ENCODE results near the gene IL27RA. TPM values are rescaled to one million over a fixed set of nuclear protein-coding genes. Genes with fewer than 3 reads are reported as not detected.

The IL27RA gene
- total and polyA plus RNA-seq, 2 of the 4 experiments (the other 2 are of a cell fraction), result 2.9 to 5.1 TPM

DNA sequence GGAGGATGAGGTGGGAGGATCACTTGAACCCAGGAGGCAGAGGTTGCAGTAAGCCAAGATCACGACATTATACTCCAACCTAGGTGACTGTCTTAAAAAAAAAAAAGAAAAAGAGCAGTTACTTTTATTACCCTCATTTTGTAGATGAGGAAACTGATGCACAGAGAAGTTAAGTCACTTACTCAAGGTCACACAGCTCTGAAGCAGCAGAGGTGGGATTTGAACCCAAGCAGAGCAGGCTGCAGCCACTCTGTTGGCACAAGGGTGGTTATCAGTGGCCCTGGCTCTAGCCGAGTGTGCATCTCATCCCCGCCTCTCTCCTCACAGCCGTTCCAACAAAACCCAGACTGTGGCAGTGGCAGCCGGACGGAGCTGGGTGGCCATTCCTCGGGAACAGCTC is 7.6 kb downstream of the IL27RA start:
- intact Hi-C loops (cut with micrococcal nuclease) (no loop called here), dilution Hi-C loops (cut with HindIII; ENCODE audit: low sequenced_read_pairs, unreplicated experiment) (no loop called here), in situ Hi-C loops (cut with MboI; ENCODE audit: low sequenced_read_pairs) (no loop called here)
- Histone ChIP-seq H2BK20ac (ENCODE audit: low read depth, low read length) (no peak overlapping the region), H3K56ac (ENCODE audit: extremely low read depth, insufficient read depth, low read length) (no peak overlapping the region), H2BK15ac (ENCODE audit: low read depth, low read length) (no peak overlapping the region), H3K27me3 (ENCODE audit: control insufficient read depth, insufficient read depth, low read length) (no peaks in the 10 kb centered on the region), H3K9ac (ENCODE audit: low read depth, low read length) (no peak overlapping the region), H3K79me1 (ENCODE audit: low read depth in 1 of 2, low read length in 2 of 2) (no peaks in the 10 kb centered on the region), H3K18ac (ENCODE audit: low read depth, low read length) (no peak overlapping the region), H2BK5ac (ENCODE audit: low read depth, low read length, poor library complexity, severe bottlenecking) (no peak overlapping the region), H3K9me1 (ENCODE audit: insufficient read depth, low read length) (no peaks in the 10 kb centered on the region; the same call in 1 of the 2 replicates), H4K5ac (ENCODE audit: low read depth, low read length) (no peak overlapping the region), H3K27ac (ENCODE audit: insufficient read depth, low read length) (no peak overlapping the region), H3K14ac (replicated peaks; ENCODE audit: low read depth, low read length) (no peak overlapping the region), H2BK120ac (ENCODE audit: low read depth, low read length) (no peak overlapping the region), H4K20me1 (ENCODE audit: insufficient read depth, low read length) (no peaks in the 10 kb centered on the region), H3K4me3 (ENCODE audit: insufficient read depth, low read depth, low read length) (no peak overlapping the region), H3K4me2 (ENCODE audit: low read depth, low read length) (no peak overlapping the region), H3K4ac (ENCODE audit: low read depth, low read length) (no peak overlapping the region), H3K23ac (ENCODE audit: low read depth, low read length) (no peak overlapping the region), H2AFZ (replicated peaks; ENCODE audit: low read length, poor library complexity) (no peak overlapping the region), H3K36me3 (ENCODE audit: control insufficient read depth, insufficient read depth, low read length) (no peaks in the 10 kb centered on the region), H4K8ac (ENCODE audit: low read depth in 2 of 2, low read length in 2 of 2) (no peak overlapping the region), H3K9me3 (ENCODE audit: control insufficient read depth, insufficient read depth, low read length) (no peaks in the 10 kb centered on the region), H2AK5ac (ENCODE audit: low read depth, low read length) (no peak overlapping the region), H3K4me1 (ENCODE audit: control insufficient read depth, insufficient read depth, low read length) (no peaks in the 10 kb centered on the region), H4K91ac (ENCODE audit: insufficient read depth, low read depth, low read length) (no peak overlapping the region), H2AK9ac (replicated peaks; ENCODE audit: low read depth, low read length, poor library complexity) (peak overlapping the region; percentile 50)
- CTCF ChIA-PET, result no interaction called here
- no peak for DNase-seq
- BruUV-seq (replicated peaks), result no TSS peak
- TF ChIP-seq MAZ (IDR thresholded peaks at IDR 0.05; ENCODE audit: borderline replicate concordance, low read depth, low read length) (no peak), BHLHE40 (IDR thresholded peaks at IDR 0.05; ENCODE audit: low read depth, low read length) (no peak), RFX5 (IDR thresholded peaks at IDR 0.05; ENCODE audit: low read depth, low read length) (no peak), MXI1 (IDR thresholded peaks at IDR 0.05; ENCODE audit: borderline replicate concordance, low read depth, low read length) (no peak), RCOR1 (IDR thresholded peaks at IDR 0.05; ENCODE audit: insufficient replicate concordance, low read length) (no peak), CEBPB (IDR thresholded peaks at IDR 0.05; ENCODE audit: low read depth, low read length) (no peak)
- TF ChIP-seq, protein P1, sequence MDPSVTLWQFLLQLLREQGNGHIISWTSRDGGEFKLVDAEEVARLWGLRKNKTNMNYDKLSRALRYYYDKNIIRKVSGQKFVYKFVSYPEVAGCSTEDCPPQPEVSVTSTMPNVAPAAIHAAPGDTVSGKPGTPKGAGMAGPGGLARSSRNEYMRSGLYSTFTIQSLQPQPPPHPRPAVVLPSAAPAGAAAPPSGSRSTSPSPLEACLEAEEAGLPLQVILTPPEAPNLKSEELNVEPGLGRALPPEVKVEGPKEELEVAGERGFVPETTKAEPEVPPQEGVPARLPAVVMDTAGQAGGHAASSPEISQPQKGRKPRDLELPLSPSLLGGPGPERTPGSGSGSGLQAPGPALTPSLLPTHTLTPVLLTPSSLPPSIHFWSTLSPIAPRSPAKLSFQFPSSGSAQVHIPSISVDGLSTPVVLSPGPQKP (IDR thresholded peaks at IDR 0.05; ENCODE audit: borderline replicate concordance, low read depth, low read length), result no peak
- TF ChIP-seq, protein P2, sequence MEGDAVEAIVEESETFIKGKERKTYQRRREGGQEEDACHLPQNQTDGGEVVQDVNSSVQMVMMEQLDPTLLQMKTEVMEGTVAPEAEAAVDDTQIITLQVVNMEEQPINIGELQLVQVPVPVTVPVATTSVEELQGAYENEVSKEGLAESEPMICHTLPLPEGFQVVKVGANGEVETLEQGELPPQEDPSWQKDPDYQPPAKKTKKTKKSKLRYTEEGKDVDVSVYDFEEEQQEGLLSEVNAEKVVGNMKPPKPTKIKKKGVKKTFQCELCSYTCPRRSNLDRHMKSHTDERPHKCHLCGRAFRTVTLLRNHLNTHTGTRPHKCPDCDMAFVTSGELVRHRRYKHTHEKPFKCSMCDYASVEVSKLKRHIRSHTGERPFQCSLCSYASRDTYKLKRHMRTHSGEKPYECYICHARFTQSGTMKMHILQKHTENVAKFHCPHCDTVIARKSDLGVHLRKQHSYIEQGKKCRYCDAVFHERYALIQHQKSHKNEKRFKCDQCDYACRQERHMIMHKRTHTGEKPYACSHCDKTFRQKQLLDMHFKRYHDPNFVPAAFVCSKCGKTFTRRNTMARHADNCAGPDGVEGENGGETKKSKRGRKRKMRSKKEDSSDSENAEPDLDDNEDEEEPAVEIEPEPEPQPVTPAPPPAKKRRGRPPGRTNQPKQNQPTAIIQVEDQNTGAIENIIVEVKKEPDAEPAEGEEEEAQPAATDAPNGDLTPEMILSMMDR (conservative IDR thresholded peaks at IDR 0.05; ENCODE audit: low read depth, low read length), result no peak
- TF ChIP-seq, protein P3, sequence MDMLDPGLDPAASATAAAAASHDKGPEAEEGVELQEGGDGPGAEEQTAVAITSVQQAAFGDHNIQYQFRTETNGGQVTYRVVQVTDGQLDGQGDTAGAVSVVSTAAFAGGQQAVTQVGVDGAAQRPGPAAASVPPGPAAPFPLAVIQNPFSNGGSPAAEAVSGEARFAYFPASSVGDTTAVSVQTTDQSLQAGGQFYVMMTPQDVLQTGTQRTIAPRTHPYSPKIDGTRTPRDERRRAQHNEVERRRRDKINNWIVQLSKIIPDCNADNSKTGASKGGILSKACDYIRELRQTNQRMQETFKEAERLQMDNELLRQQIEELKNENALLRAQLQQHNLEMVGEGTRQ (IDR thresholded peaks at IDR 0.05; ENCODE audit: low read depth, low read length), result no peak
- 94% methylated on average over 5 of the region's 7 CpGs; no CpG with 5 or more reads in 1 of the 2 experiments for WGBS, 2 experiments (ENCODE audit: extremely low coverage in 2 of 2, insufficient read length in 1 of 2)
- no peak for ATAC-seq (ENCODE audit: low read depth)
- POLR2A ChIA-PET (ENCODE audit: unreplicated experiment), result no interaction called here

Measured in IMR-90 (cell line).